ENCODE results near the gene SEC14L5.

SEC14L5 gene

DNA sequence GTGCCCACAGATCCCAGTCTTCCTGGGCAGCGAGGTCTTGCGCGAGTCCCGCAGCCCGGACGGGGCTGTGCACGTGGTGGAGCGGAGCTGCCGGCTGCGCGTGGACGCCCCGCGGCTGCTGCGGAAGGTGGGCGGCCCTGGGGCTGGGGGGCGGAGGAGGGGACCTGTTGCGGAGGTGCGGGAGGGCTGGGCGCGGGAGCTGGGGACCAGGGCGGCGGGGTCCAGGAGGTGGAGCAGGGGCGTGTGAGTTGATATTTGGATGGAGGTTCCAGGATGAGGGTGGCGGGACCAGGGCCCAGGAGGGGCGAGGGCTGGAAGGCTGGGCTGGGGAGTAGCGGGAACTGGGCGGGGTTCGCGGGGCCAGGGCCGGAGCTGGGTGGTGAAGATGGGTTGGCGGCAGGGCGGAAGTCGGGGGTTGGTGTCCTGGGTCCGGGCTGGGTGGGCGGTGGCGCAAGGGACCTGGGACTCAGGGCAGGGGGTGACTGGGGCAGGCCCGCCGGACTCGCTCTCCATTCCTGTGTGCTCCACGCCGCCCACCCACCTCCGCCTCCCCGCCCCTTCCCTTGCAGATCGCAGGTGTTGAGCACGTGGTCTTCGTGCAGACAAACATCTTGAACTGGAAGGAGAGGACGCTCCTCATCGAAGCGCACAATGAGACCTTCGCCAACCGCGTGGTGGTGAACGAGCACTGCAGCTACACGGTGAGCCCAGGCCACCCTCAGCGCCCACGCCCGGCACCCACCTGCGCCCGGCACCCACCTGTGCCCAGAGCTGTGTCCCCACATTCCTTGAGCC lies 29.6 kb downstream of the SEC14L5 start:
- no peak for DNase-seq

DNA sequence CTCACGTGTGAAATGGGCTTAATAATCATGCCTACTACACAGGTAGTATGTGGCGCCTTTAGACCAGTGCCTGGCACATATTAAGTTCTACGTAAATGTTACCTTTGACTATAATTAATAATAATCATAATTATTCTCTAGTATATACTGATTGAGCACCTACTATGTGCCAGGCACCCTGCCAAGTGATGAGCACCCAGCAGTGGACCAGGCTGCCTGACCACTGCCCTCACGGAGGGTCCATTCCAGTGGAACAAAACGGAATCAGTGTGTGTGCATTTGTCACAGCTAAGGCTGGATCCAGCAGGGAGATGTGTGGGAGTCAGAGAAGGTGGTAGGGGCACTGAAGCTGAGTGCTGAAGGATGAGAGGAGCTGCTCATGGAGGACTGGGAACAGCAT lies 30.5 kb downstream of the SEC14L5 start:
- no peak for DNase-seq

DNA sequence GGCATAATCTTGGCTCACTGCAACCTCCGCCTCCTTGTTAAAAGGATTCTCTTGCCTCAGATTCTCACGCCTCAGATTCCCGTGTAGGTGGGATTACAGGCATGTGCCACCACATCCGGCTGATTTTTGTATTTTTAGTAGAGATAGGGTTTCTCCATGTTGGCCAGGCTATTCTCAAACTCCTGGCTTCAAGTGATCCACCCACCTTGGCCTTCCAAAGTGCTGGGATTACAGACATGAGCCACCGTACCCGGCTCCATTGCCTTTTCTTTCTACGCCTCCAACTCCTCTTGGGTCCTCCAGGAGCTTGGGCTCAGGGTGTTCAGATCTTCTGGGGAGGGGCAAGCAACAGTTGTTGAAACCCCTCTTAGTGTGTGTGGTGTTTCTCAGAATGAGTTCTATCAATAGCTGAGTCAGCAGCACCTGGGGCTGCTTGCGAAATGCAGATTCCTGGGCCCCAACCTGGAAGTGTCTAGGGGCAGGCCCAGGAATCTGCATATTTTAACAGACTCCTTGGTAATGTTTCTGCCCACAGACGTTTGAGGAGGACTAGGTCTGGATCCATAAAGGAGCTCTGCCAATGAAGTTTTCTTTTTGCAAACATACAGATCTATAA lies 31.4 kb downstream of the SEC14L5 start:
- no peak for DNase-seq

DNA sequence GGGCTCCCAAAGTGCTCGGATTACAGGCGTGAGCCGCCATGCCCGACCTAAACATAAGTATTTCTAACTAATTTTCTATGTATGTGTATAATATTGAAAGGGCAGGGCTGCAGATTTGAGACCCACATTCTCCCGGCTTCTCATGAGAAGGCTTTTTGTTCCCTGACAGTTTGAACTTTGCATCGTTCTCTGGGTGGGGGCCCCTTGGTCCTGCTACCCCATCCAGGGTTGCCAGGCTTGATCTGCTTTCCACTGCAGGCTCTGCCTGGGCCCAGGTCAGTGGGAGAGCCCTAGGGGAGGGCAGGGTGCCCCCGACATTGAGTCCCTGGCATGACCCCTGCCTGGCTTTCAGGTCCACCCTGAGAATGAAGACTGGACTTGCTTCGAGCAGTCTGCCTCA lies 32.3 kb downstream of the SEC14L5 start:
- DNase-seq: no peak

DNA sequence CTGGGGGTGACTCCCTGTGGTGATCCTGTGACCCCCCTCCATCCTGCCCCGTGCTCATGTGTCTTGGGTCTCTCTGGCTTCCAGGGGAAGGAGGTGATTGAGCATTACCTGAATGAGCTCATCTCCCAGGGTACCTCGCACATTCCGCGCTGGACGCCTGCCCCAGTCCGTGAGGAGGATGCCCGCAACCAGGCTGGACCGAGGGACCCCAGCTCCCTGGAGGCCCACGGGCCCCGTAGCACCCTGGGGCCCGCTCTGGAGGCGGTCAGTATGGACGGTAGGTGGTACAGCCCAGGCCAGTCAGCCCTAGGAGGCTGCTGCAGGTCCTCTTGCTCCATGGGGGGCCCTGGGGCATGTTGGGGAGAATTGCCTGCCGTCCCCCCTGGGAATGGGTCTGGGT lies 33.6 kb downstream of the SEC14L5 start:
- DNase-seq: no peak

DNA sequence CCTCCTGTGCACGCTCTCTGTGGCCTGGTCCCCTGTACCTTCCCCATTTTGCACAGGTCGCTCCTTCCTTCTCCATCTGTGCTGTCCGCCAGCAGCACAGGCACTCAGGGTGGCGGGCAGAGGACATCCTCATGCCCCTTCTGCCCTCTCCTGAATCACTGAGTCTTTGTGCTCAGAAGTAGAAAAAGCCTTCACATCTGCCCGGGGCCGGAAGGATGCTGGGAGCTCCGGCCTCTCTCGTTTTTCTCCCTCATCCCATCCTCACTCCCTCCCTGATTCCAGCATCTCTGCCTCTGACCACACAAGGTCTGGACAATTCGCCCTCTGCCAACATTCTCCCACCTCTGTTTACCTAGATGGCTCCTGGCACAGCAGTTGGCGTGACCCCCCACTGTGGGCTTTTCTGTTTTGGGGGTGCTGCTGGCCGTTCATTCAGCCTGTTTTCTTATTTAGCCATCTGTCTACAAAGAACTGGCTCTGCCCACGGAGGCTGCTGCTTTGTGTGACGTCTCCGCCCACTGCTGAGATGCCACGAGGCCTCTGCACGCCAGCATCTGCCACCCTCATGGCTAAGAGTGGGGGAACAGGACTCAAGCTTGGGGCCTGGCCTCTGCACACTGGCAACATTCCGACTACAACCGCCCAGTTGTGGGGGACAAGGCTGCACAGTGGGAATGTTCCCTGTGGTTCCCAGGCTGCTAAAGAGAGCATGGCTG lies 36.7 kb downstream of the SEC14L5 start:
- no peak for DNase-seq

DNA sequence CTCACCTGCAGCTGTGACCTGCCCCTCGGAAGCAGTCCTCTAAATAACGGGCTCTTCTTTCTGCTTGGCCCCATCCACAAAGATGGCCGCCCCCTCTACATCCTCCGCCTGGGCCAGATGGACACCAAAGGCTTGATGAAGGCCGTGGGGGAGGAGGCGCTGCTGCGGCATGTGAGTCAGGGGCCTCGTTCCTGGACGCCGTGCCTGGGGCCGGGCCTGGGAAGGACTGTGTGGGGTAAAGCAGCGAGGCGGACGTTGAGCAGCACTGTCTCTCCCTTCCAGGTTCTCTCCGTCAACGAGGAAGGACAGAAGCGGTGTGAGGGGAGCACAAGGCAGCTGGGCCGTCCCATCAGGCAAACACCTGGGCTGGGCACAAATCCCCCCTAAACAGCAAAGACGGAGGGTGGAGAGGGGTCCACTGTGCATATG lies 42.5 kb downstream of the SEC14L5 start:
- no peak for DNase-seq

DNA sequence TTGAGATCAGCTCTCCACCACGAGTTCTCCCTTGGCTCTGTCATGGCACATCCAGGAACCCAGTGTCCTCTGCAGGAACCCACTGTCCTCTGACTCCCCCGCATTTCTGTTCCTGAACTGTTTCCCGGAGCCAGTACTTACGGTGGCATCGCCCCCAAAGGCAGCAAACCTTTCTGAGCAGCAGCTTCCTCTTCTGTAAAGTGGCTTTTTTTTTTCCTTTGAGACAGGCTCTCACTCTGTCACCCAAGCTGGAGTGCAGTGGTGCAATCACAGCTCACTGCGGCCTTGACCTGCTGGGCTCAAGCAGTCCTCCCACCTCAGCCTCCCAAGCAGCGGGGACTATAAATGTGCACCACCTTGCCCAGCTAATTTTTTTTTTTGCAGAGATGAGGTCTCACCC lies 43.4 kb downstream of the SEC14L5 start:
- no peak for DNase-seq

DNA sequence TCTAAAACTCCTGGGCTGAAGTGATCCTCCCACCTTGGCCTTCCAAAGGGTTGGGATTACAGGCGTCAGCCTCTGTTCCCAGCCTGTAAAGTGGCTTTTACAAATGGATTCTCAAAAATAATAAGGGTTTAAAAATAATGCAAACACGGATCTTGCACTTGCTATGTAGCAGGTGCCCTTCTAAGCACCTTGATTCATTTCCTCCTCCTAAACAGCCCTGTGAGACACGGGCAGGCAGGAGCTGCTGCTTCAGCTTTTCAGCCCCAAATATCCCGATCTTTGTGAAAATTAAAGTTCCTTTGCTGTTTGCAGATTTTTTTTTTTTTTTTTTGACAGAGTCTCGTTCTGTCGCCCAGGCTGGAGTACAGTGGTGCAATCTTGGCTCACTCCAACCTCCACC lies 43.9 kb downstream of the SEC14L5 start:
- no peak for DNase-seq

DNA sequence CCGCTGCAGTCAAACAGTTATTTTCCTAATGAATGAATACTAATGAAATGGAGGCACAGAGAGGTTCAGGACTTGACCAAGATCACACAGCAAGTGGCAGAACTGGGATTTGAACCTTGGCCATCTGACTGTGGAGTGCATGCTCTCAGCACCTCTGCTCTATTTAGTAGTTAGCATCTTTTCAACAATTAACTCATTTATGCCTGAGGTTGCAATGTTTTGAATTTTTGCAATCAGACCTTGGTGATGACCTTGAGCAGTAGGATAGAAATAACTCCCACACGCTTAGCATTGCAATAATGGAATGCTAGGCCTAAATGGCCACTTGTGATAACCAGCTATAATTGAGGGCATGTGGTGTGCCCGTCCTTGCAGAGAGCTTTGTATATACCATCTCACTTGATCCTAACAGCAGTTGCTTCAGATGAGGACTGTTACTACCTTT lies 44.6 kb downstream of the SEC14L5 start:
- DNase-seq: no peak

DNA sequence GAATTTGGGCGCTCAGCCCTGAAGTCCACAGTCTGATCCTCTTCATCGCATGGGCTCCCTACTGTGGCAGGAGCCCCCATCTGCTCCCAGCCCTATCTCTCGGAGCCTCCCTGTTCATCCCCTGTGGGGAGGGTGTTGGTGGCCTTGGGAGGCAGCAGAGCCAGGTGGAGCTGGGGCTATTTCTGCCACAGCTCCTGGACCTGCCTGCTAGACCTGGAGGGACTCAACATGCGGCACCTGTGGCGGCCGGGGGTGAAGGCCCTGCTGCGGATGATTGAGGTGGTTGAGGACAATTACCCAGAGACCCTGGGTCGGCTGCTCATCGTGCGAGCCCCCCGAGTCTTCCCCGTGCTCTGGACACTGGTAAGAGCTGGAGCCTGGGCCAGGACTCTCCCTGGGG lies 45.1 kb downstream of the SEC14L5 start:
- no peak for DNase-seq

DNA sequence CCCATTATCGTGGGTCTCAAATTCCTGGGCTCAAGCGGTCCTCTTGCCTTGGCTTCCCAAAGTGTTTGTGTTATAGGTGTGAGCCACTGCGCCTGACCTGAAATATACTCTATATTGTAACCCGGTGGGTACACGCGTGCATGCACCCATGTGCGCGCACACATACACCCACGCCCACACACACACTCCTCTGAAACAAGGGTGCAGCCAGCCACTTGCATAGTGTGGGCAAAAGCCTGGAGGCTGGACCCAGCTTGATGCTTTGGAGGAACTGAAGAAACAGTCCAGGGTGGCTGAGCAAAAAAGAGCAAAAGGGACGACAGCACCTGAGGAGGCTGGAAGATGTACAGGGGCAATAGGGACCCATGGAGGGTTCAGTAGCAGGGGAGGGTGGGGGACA lies 45.7 kb downstream of the SEC14L5 start:
- DNase-seq: no peak

DNA sequence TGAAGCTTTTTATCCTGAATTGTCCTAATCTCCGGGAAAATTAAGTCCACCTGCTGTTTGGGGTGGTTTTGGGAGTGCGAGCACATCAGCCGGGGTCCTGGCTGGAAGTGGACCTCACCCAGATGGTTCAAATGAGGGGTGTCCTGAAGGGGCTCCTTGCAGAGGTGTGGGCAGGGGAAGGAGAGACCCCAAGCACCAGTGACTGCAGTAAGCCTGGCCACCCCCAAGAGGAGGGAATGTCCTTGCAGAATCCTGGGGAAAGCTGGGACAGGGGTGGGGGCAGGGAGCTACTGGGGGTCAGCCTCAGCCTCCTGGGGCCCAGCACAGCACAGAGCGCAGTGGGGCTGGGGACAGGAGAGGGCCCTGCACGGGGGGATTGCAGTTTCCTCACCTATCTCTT lies 46.2 kb downstream of the SEC14L5 start:
- DNase-seq: no peak

DNA sequence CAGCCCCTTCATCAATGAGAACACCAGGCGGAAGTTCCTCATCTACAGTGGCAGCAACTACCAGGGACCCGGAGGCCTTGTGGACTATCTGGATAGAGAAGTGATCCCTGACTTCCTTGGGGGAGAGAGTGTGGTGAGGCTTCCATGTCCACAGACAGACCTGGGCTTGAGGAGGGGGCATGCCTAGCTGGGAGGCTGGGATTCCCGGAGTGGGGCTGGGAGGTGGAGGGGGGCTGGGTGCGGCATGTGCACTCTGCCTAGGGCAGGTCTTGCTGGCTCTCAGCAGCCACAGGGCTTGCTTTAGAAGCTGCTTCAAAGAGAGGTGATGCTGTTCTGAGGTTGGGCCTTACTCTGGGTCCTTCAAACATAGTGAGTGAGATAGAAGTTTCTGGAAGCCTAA lies 47.8 kb downstream of the SEC14L5 start:
- DNase-seq: no peak

DNA sequence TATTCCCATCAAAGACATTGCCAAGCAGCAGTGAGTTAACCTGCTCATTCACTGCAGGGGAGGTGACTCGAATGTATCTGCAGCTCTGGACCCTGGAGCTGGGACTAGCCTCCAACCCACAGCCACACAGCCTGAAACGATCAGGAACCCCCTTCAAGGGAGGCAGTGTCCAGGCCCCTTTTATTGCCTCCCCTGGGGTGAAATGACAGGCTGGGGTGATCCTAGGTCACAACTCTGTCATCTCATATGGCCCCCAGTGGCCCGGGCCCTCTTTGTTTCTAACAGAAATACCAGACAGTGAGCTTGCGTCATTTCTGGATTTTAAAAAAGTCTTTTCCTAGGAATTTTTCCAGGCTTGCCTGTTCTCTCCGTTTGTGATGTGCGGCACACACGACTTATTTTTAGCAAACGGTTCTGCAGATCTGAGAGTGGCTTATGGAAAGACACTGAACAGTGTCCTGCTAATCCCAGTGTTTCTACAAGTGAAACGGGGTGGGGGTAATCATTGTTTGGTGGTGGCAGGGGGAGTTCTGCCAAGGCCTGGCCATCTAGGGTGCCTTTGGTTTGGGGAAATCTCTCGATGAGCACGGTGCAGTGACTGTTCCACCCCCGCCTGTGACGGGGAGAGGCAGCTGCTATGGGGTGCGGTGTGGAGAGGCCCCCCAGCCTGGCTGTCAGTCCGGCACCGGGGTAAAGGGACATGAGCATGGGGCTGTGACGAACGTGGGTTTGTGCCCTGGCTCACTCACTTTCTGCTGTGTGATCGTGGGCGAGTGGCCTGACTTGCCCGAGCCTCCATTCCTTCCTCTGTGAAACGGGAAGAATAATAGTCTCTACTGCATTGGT lies 48.4 kb downstream of the SEC14L5 start:
- no peak for DNase-seq

DNA sequence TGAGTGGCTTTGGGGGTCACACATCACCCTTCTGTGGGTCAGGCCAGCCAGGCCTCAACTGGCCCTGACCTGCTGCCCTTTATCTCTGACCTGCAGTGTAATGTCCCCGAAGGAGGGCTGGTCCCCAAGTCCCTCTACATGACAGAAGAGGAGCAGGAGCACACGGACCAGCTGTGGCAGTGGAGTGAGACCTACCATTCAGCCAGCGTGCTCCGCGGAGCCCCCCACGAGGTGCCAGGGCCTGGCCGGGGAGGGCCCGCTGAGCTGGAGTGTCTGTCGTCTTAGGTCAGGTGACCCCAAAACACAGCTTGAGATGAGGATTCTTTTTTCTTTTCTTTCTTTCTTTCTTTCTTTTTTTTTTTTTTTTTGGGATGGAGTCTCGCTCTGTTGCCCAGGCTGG lies 49.1 kb downstream of the SEC14L5 start:
- no peak for DNase-seq

DNA sequence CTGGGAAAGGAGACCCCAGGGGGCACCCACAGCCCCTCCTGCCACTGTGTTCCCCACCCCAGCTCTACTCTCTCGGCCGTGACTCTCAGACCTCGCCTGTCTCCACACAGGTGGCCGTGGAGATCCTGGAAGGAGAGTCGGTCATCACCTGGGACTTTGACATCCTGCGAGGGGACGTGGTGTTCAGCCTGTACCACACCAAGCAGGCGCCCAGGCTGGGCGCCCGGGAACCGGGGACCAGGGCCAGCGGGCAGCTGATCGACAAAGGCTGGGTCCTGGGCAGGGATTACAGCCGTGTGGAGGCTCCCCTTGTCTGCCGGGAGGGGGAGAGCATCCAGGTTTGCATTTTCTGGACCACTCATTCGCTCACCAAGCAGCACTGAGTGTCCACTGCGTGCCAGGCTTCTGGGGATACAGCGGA lies 50.2 kb downstream of the SEC14L5 start:
- no peak for DNase-seq

DNA sequence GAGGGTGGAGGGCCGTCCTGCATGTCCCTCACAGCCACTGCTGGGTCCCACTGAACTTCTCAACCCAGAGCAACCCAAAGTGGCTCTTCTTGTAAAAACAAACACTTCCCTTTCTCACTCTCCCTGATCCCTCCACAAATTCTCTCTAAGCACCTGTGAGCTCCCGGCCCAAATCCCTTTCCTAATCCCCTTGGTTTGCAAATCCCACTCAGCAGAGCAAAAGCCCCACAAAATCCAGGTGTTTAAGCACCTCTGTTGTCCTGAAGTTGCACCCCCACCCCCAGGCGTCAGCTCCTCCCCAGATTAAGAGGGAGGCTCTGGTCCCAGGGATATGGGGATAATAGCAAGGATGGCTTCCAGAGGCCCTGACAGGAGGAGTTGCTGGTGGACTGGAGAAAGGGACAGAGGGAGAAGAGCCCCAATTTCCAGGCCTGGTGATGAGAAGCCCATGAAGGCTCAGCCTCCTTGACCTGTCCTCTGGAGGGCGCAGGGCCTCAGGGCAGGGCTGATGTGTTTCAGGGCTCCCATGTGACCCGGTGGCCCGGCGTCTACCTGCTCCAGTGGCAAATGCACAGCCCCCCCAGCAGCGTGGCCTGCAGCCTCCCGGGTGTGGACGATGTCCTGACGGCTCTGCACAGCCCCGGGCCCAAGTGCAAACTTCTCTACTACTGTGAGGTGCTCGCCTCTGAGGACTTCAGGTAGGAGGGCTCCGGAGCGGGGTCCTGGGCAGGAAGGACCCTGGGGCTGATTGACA lies 52.6 kb downstream of the SEC14L5 start:
- DNase-seq: no peak

DNA sequence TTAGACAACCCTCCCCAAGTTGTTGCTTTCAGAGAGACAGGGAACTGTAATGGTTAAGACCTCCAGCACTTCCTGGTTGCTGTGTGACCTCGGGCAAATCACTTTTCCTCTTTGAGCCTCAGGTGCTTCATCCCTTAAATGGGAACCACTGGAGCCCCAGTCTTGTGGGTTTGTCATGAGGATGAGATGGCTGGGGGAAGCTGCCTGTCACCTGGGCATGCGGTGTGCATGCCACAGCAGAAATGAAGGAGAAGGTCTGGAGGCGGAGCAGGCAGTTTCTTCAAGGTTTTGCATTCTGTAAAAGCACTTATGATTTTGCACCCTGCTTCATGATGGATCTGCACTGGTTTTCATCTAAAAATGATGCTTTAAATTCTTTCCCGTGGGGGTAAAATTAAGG lies 53.5 kb downstream of the SEC14L5 start:
- no peak for DNase-seq

DNA sequence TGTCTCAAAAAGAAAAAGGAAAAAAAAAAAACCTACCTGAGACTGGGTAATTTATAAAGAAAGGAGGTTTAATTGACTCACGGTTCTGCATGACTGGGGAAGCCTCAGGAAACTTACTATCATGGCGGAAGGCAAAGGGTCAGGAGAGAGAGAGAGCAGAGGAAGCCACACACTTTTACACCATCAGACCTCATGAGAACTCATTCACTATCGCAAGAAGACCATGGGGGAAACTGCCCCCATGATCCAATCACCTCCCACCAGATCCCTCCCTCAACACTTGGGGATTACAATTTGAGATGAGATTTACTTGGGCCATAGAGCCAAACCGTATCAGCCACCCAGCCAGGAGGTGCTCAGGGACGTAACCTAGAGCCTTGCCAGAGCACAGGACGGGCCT lies 54.8 kb downstream of the SEC14L5 start:
- DNase-seq: no peak

DNA sequence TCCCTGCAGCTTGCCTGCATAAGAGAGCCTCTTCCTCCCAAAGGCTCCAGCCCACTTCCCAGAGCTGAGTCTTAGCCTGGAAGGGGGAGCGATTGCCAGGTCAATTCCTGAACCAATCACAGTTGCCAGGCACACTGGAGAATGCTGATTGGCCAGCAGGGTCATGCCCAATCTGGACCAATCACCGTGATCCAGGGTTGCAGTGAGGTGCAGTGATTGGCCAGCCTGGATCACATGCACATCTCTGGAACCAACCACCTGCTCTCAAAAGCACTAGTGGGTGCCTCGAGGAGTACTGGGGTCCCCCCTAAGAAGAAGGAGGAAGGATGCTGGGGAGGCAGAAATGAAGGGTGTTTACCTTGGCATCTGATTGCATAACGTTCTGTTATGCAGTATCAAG lies 57.2 kb downstream of the SEC14L5 start:
- DNase-seq: no peak

DNA sequence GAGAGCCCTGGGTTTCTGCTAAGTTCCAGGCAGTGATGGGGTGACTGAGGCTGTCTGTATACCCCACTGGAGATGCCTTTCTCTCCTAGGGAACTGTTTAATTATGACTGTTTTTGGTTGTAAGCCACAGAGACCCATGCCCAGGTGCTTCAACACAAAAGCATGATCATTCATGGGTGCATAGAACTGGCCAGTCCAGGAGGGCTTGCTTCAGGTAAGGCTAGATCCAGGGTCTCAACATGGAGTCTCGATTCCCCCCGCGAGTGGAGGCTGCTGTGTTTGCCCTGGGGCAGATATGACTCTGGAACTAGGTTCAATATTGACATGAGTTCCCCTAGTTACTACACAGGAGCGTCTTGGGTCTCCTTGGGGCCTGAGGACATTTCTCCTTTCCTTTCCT lies 57.8 kb downstream of the SEC14L5 start:
- no peak for DNase-seq
